Thyroid gland (tissue), 4 donors: ENCODE measurements around the gene VWF.
"Not testable (repeated sequence)": the region's sequence is repeated elsewhere in the genome, so short reads cannot be mapped to it uniquely, and the experiment has no call there.

Experiments
- POLR2A ChIP-seq, 2 donors: fragments of 450-650 bp; IDR thresholded peaks; one replicate each; pipeline ENCODE4 v1.6.1; 2017; ENCODE audit warnings: antibody characterized with exemption in 2 of 2, mild to moderate bottlenecking in 2 of 2, moderate library complexity in 1 of 2
- TF ChIP-seq, protein P1 (sequence below), 6 experiments: fragments of 200-600 bp in 3 of 6; fragments of 450-650 bp in 3 of 6; sonication (generic) in 3 of 6; IDR thresholded peaks; one replicate each; pipeline ENCODE4 v1.5.1; 2016 to 2019; ENCODE audit warnings: antibody characterized with exemption in 6 of 6, mild to moderate bottlenecking in 2 of 6, inconsistent platforms in 1 of 6, moderate library complexity in 1 of 6

DNA sequence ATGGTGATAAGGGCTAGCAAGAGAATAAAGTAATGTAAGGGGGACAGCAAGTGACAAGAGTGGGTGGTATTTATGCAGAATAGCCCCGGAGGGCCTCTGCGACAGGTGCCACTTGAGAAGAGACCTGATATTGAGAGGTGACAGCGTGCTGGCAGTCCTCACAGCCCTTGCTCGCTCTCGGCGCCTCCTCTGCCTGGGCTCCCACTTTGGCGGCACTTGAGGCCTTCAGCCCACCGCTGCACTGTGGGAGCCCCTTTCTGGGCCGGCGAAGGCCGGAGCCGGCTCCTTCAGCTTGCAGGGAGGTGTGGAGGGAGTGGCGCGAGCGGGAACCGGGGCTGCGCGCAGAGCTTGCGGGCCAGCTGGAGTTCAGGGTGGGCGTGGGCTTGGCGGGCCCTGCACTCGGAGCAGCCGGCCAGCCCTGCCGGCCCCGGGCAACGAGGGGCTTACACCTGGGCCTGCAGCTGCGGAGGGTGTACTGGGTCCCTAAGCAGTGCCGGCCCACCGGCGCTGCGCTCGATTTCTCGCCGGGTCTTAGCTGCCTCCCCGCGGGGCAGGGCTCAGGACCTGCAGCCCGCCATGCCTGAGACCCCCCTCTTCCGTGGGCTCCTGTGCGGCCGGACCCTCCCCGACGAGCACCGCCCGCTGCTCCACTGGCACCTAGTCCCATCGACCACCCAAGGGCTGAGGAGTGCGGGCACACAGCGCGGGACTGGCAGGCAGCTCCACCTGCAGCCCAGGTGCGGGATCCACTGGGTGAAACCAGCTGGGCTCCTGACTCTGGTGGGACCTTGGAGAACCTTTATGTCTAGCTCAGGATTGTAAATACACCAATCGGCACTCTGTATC is 34.9 kb upstream of the VWF start:
- TF ChIP-seq, protein P1, sequence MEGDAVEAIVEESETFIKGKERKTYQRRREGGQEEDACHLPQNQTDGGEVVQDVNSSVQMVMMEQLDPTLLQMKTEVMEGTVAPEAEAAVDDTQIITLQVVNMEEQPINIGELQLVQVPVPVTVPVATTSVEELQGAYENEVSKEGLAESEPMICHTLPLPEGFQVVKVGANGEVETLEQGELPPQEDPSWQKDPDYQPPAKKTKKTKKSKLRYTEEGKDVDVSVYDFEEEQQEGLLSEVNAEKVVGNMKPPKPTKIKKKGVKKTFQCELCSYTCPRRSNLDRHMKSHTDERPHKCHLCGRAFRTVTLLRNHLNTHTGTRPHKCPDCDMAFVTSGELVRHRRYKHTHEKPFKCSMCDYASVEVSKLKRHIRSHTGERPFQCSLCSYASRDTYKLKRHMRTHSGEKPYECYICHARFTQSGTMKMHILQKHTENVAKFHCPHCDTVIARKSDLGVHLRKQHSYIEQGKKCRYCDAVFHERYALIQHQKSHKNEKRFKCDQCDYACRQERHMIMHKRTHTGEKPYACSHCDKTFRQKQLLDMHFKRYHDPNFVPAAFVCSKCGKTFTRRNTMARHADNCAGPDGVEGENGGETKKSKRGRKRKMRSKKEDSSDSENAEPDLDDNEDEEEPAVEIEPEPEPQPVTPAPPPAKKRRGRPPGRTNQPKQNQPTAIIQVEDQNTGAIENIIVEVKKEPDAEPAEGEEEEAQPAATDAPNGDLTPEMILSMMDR (IDR thresholded peaks at IDR 0.05) = not testable (repeated sequence)
- TF ChIP-seq POLR2A (IDR thresholded peaks at IDR 0.05) = not testable (repeated sequence)
